Muscle of leg (tissue), 11 donors: ENCODE results near the gene HEY2. TPM values are rescaled to one million over a fixed set of nuclear protein-coding genes. Genes with fewer than 3 reads are reported as not detected.

Experiments
- DNase-seq: peaks from one replicate; pipeline ENCODE4 v3.0.0; 2013
- H3K27ac ChIP-seq: one replicate; pipeline ENCODE4 v1.5.1; 2013; ENCODE audit warnings: mild to moderate bottlenecking, low read length, control low read depth
- H3K27me3 ChIP-seq: one replicate; pipeline ENCODE4 v1.6.1; 2013; ENCODE audit warnings: low read length; ENCODE audit not compliant: control insufficient read depth, insufficient read depth
- H3K36me3 ChIP-seq: one replicate; pipeline ENCODE4 v1.6.1; 2013; ENCODE audit warnings: low read length; ENCODE audit not compliant: control insufficient read depth, insufficient read depth
- H3K4me1 ChIP-seq: one replicate; pipeline ENCODE4 v1.6.1; 2013; ENCODE audit warnings: low read length; ENCODE audit not compliant: control insufficient read depth, insufficient read depth
- H3K4me3 ChIP-seq: one replicate; pipeline ENCODE4 v1.5.1; 2013; ENCODE audit warnings: low read length, control low read depth
- H3K9me3 ChIP-seq: replicated peaks from 2 replicates; pipeline ENCODE4 v1.6.1; 2013; ENCODE audit warnings: low read depth, low read length; ENCODE audit not compliant: control insufficient read depth
- WGBS: methylation state at CpG from one replicate; pipeline ENCODE4 v1.1.5; 2013; ENCODE audit warnings: missing lambda C conversion rate; ENCODE audit not compliant: insufficient coverage; 5-methylcytosine and 5-hydroxymethylcytosine counted together
- polyA plus RNA-seq, 8 donors: library from polyadenylated mRNA; unstranded; fragments of 120-200 nt; gene quantifications; one replicate each; pipeline versions ENCODE4 v1.2.1 to v1.2.3, GENCODE V29; 2013; ENCODE audit warnings: inconsistent platforms in 1 of 8, low replicate concordance in 1 of 8; ENCODE audit not compliant: insufficient read length in 8 of 8, insufficient read depth in 1 of 8
- total RNA-seq: library from RNA; stranded (reverse); fragments of 120-200 nt; gene quantifications from one replicate; pipeline ENCODE4 v1.2.4, GENCODE V29; 2013

The HEY2 gene
- total and polyA plus RNA-seq, 9 donors: 6.1 to 18.3 (median 13.3) TPM

DNA sequence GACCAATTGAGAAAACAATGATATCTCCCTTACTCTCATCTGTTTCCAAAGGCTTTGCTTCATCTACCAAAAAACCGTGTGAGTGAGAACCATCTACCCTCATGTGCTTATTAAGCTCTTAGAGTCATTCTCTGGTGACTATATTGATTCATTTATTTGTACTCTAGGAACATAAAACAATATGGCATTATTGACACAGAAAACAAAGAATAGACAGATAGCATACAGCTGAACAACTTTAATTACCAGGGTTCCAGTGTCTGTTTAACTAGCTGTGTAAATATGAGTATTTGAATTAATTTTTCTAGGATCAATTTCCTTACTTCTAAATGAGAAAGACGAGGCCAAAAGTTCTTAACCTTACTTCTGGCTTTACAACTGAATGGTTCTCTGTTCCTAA lies 31.3 kb upstream of the HEY2 start:
- DNase-seq: no peak
- Histone ChIP-seq H3K4me3 (no peak overlapping the region), H3K36me3 (no peaks in the 10 kb centered on the region), H3K9me3 (no peaks in the 10 kb centered on the region), H3K27ac (no peak overlapping the region), H3K4me1 (no peaks in the 10 kb centered on the region), H3K27me3 (no peaks in the 10 kb centered on the region)
- WGBS: no CpG with 5 or more reads among the region's 2 CpGs

- Histone ChIP-seq H3K4me1 (no peaks in the 10 kb centered on the region), H3K4me3 (no peak overlapping the region), H3K27ac (no peak overlapping the region), H3K36me3 (no peaks in the 10 kb centered on the region), H3K27me3 (no peaks in the 10 kb centered on the region), H3K9me3 (no peaks in the 10 kb centered on the region)
- DNase-seq: no peak
Observed at GRCh38 chr6:125722886-125723285, 26.5 kb upstream of the HEY2 start.

GRCh38 chr6:125727216-125727615 lies 22.2 kb upstream of the HEY2 start:
- Histone ChIP-seq H3K4me3 (no peak overlapping the region), H3K36me3 (no peaks in the 10 kb centered on the region), H3K27me3 (no peaks in the 10 kb centered on the region), H3K4me1 (no peaks in the 10 kb centered on the region), H3K27ac (no peak overlapping the region), H3K9me3 (no peaks in the 10 kb centered on the region)
- DNase-seq: no peak

- Histone ChIP-seq H3K9me3 (no peaks in the 10 kb centered on the region), H3K4me3 (no peak overlapping the region), H3K4me1 (no peaks in the 10 kb centered on the region), H3K27ac (no peak overlapping the region), H3K36me3 (no peaks in the 10 kb centered on the region), H3K27me3 (no peaks in the 10 kb centered on the region)
- DNase-seq: no peak
- no CpG with 5 or more reads among the region's 1 CpG for WGBS
Observed at GRCh38 chr6:125728739-125729138, 20.7 kb upstream of the HEY2 start.

DNA sequence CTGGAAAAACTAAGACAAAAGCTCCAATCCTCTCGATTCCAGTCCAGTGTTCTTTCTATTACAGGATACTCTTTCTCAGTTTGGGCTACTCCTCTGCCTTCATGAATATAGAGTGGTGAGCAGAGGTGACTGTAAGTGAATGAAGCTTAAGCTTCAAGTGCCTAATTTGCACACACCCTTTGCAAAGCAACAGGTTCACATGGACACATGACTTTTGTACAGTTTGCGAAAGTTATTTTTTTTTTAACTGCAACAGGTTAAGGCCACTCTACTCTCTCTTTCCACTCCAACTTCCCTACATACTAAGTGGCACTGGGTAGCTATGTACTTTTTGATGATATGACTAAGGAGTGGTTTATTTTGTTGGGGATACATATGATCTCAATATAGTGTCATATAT lies 19.4 kb upstream of the HEY2 start:
- Histone ChIP-seq H3K9me3 (no peaks in the 10 kb centered on the region), H3K4me1 (no peaks in the 10 kb centered on the region), H3K4me3 (no peak overlapping the region), H3K27me3 (no peaks in the 10 kb centered on the region), H3K36me3 (no peaks in the 10 kb centered on the region), H3K27ac (no peak overlapping the region)
- no peak for DNase-seq
- no CpG with 5 or more reads among the region's 2 CpGs for WGBS

- H3K4me1 ChIP-seq: no peaks in the 10 kb centered on the region
- H3K36me3 ChIP-seq: no peaks in the 10 kb centered on the region
- no peaks in the 10 kb centered on the region for H3K9me3 ChIP-seq
- no peak for DNase-seq
- no peak overlapping the region for H3K27ac ChIP-seq
- H3K4me3 ChIP-seq: no peak overlapping the region
- no peaks in the 10 kb centered on the region for H3K27me3 ChIP-seq
Observed at GRCh38 chr6:125732398-125732797, 17.0 kb upstream of the HEY2 start.

DNA sequence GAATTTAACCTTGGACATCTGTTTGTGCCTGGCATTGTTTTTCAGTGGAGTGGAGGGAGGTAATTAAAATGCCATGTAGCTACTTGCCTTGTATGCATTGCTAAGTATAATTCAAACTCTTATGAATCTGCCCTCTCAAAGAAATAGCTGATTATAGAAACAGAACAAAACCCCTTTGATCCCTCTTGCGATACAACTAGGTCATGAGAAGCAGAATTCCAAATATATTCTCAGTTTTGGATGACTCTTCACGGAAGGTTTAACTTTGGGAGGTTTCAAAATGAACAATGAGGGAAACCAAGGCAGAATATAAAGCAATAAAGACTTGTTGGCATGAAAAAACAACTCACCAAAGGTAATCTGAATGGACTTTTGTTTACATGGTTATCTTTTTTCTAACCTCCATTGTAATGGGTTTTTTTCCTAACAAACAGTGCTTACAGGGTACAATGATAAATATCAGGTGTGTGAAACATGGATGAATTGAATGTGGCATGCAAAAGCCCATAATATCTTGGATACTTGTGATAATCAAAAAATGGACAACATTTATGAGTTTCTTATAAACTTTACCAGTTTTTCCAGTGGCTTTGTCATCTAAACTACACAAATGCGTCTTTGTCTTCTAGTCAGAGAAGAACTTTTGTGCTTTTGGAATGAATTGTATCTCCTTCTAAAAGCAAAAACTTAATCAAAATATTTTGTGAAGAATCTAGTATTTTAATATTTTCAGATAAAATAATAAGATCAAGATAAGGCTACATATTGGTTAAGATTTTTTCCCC lies 15.7 kb upstream of the HEY2 start:
- no peak for DNase-seq
- no peaks in the 10 kb centered on the region for H3K4me1 ChIP-seq
- no peaks in the 10 kb centered on the region for H3K36me3 ChIP-seq
- H3K4me3 ChIP-seq: no peak overlapping the region
- H3K27ac ChIP-seq: no peak overlapping the region
- WGBS: no CpG with 5 or more reads among the region's 3 CpGs
- H3K27me3 ChIP-seq: no peaks in the 10 kb centered on the region
- no peaks in the 10 kb centered on the region for H3K9me3 ChIP-seq

- Histone ChIP-seq H3K27me3 (no peaks in the 10 kb centered on the region), H3K36me3 (no peaks in the 10 kb centered on the region), H3K4me1 (no peaks in the 10 kb centered on the region), H3K27ac (no peak overlapping the region), H3K9me3 (no peaks in the 10 kb centered on the region), H3K4me3 (no peak overlapping the region)
- peak; percentile 24 for DNase-seq
Observed at GRCh38 chr6:125738276-125738675, 11.2 kb upstream of the HEY2 start.

GRCh38 chr6:125739364-125739763 lies 10.1 kb upstream of the HEY2 start:
- DNase-seq: no peak
- Histone ChIP-seq H3K9me3 (no peaks in the 10 kb centered on the region), H3K27me3 (no peaks in the 10 kb centered on the region), H3K36me3 (no peaks in the 10 kb centered on the region), H3K27ac (no peak overlapping the region), H3K4me1 (no peaks in the 10 kb centered on the region), H3K4me3 (no peak overlapping the region)
- no CpG with 5 or more reads among the region's 1 CpG for WGBS

GRCh38 chr6:125741336-125741735 lies 8.1 kb upstream of the HEY2 start:
- WGBS: no CpG with 5 or more reads among the region's 2 CpGs
- DNase-seq: no peak
- Histone ChIP-seq H3K4me3 (no peak overlapping the region), H3K4me1 (no peaks in the 10 kb centered on the region), H3K9me3 (no peaks in the 10 kb centered on the region), H3K27ac (no peak overlapping the region), H3K27me3 (peaks cover 5% of the 10 kb centered on the region), H3K36me3 (no peaks in the 10 kb centered on the region)

GRCh38 chr6:125742024-125742423 lies 7.4 kb upstream of the HEY2 start:
- H3K27ac ChIP-seq: no peak overlapping the region

More at GRCh38 chr6:125742024-125742423, 7.4 kb upstream of the HEY2 start:
- WGBS: 81% methylated on average over 2 of the region's 2 CpGs
- Histone ChIP-seq H3K9me3 (no peaks in the 10 kb centered on the region), H3K36me3 (no peaks in the 10 kb centered on the region), H3K4me3 (no peak overlapping the region), H3K4me1 (peaks cover 3% of the 10 kb centered on the region), H3K27me3 (peaks cover 11% of the 10 kb centered on the region)
- DNase-seq: no peak
